ENCODE data around the gene PGAP3.
A peak's percentile ranks its signal among the peaks of the same experiment; 100 is the strongest.

DNA sequence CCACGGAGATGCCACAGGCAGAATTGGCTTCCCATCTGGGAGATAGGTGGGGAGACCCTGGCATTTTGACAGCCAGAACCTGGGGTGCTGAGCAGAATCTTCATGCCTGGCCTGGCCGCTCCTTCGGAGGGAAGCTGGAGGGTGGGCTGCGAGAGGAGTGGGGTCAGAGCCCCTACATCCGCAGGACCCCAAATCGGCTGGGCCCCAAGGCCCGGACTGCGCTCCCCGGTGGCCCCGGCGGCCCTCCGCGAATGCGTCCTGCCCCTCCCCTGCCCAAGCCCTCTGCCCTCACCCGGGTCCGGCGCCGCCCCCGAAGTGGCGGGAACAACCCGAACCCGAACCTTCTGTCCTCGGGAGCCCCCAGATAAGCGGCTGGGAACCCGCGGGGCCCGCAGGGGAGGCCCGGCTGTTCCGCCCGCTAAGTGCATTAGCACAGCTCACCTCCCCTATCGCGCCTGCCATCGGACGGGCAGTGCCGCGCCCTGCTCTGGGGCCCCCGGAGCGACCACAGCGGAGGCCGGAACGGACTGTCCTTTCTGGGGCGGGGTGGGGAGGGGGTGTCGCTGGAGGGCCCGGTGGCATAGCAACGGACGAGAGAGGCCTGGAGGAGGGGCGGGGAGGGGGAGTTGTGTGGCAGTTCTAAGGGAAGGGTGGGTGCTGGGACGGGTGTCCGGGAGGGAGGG lies 20.5 kb downstream of the PGAP3 start:
- TF ChIP-seq POLR2A (IDR thresholded peaks at IDR 0.05; ENCODE audit: low read length) (peak; percentile 31), GATA1 (IDR thresholded peaks at IDR 0.05; ENCODE audit: low read depth, low read length) (peak; percentile 44)
